Activated T-cell treated with anti-CD3 and anti-CD28 coated beads, Interleukin-2, amount 50 U/mL, for 4 hours (primary cell): ENCODE measurements around the gene PABPC3. TPM values are rescaled to one million over a fixed set of nuclear protein-coding genes. Genes with fewer than 3 reads are reported as not detected.

Experiments
- ATAC-seq, 2 donors: fragments of 200-7000 bp; cut with Tn5 transposase; one replicate each; pipeline ENCODE4 v1.10.0; 2021
- DNase-seq: peaks from one replicate; pipeline ENCODE4 v3.0.0-alpha.2; 2020
- H3K27me3 Mint-ChIP-seq: one replicate; pipeline ENCODE4 v1.8.0; 2021; ENCODE audit warnings: low read depth, mixed read lengths
- H3K36me3 Mint-ChIP-seq: one replicate; pipeline ENCODE4 v1.8.0; 2022; ENCODE audit warnings: mixed read lengths; ENCODE audit not compliant: insufficient read depth
- H3K4me1 Mint-ChIP-seq: one replicate; pipeline ENCODE4 v1.8.0; 2021; ENCODE audit warnings: low read depth, mixed read lengths
- H3K4me3 Mint-ChIP-seq: one replicate; pipeline ENCODE4 v1.8.0; 2021; ENCODE audit warnings: mild to moderate bottlenecking, moderate library complexity, mixed read lengths
- H3K9me3 Mint-ChIP-seq: one replicate; pipeline ENCODE4 v1.8.0; 2021; ENCODE audit warnings: mixed read lengths
- total RNA-seq, 3 donors: library from RNA; stranded (reverse); gene quantifications; one replicate each; pipeline ENCODE4 v1.2.1, GENCODE V29; 2021

Gene PABPC3
- total RNA-seq, 3 donors from 2014 or later = 0.32 to 0.38 (median 0.38) TPM

DNA sequence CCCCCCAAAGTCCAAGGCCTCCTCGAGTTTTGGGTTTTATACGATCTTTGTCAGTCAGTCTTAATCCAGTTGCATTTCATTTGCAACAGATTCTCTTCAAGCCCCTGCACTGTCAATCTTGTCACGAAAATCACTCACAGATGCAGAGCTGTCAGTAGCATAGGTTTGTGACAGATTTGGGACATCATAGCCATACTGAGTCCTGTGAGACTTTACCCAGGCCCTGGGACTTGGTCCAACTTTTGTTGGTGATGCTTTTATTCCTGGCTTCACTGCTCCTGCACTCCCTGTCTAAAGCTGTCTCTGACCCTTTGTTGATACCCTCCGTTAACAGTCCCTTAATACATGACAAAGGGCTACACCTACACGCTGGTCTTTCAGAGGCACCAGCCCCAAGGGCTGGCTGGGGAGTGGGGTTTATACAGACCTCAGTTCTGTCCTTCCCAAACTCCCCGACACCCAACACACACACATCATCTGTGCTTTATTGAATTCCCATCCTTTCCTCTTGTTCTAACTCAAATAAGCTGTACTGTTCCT lies 36.0 kb downstream of the PABPC3 start:
- H3K36me3 Mint-ChIP-seq = no peaks in the 10 kb centered on the region
- no peaks in the 10 kb centered on the region for H3K4me1 Mint-ChIP-seq
- H3K27me3 Mint-ChIP-seq = peaks cover 22% of the 10 kb centered on the region
- no peak overlapping the region for H3K4me3 Mint-ChIP-seq
- DNase-seq = no peak
- peaks cover 14% of the 10 kb centered on the region for H3K9me3 Mint-ChIP-seq
- ATAC-seq = no peak

DNA sequence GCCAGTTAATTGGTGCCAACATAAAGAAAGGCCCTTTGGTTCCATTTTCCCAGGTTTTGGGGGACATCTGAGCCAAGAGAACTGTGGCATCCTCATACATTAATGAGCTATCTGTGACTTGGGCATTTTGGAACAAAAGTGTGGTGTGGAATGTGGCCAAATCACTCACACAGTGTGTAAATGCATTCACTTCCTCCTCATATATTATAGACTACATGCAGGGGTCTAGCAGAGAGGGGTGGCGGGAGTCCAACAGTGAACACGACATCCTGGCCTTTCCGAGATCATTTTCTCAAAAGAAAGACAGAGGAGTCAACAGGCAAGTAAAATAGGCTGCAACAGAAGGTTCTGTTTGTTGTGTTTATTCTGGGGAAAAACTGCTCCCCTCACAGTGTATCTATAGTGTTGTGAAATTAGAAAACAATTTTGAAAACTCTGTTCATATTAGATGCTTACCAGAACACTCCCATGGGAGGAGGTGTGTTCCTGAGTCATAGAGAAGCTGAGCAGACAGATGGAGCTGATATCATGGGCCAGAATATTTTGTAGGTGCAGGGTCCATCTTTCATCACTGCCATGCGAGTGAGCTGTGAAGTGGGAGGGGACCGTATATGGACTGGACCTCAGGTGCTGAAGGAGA lies 36.9 kb downstream of the PABPC3 start:
- Mint-ChIP-seq H3K36me3 (no peaks in the 10 kb centered on the region), H3K9me3 (peaks cover 10% of the 10 kb centered on the region), H3K27me3 (peaks cover 29% of the 10 kb centered on the region), H3K4me1 (no peaks in the 10 kb centered on the region), H3K4me3 (no peak overlapping the region)
- DNase-seq (no peak), ATAC-seq (no peak)

DNA sequence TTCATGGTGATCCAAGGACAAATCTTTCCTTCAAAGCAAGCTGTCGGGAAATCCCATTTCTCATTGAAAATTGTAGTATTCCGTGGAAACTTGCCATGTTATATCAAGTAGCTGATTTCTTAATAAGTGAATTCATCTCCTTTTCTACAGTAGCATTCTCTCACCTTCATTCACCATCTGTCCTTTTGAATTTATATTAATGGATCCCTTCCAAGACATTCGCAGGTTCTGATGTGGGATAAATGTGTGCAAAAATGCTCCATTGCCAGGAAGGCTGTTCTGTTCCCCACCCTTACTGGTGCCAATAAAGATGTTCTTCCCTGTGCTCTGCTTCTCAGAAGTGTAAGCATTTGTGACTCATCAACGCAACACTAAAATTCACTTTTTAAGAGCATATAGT lies 40.0 kb downstream of the PABPC3 start:
- DNase-seq (no peak), ATAC-seq (no peak)
- Mint-ChIP-seq H3K4me1 (no peaks in the 10 kb centered on the region), H3K27me3 (peaks cover 36% of the 10 kb centered on the region), H3K36me3 (no peaks in the 10 kb centered on the region), H3K9me3 (peaks cover 10% of the 10 kb centered on the region), H3K4me3 (no peak overlapping the region)

DNA sequence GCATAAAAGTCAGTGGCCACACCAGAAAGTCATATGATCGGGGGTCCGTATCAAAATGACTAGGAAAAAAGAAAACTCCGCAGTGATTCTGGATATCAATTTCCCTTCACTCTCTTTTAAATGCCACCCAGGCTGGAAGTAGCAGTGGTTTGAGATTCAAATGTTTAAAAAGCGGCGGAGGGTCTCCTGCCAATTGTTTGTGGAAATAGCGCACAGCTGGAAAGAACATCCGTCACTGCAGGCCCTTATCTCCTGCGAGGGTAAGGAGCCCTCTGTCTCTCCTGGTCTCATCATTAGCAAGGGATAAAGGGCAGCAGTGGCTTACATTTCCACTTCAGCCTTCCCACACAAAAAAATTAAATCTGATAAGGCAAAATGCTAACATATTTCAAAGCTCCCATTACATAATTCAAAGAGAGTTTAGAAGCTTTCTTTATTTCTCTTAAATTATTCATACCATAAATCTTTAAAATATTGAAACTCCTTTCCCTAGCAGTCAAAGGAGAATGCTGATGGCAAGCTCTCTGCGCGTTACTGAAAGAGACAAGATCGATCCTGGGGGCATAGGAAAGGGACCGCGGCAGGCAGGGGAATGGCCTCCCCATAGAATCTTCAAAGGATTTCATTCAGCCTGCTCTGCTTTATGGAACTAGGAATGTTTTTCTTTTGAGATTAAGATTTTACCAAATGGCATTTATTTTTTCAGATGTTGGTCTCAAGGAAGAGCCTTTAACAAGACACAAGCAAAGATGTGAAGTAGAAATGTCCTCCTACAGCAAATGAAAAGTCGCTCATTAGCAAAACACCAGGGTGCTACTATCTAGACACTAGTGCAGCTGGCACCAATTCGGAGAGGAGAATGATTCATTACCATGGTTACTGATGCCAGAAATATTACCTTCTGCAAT lies 41.2 kb downstream of the PABPC3 start:
- no peaks in the 10 kb centered on the region for H3K4me1 Mint-ChIP-seq

DNA sequence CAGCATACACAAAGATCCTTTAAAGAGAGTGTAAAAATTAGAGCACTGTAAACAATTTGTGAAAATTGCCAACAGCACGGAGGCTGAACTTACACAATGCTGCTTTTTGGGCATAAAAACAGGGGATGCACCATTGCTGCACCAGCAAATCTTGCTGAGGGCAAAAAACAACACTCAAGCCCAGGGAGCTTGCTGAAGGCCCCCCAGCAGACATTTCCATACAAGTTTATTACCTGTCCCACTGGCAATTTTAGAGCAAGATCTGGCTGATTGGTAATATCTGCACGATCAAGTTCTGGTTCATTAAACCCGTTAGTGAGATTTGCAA lies 41.8 kb downstream of the PABPC3 start:
- peaks cover 43% of the 10 kb centered on the region for H3K27me3 Mint-ChIP-seq
- no peak for DNase-seq
- H3K4me3 Mint-ChIP-seq = no peak overlapping the region
- peaks cover 10% of the 10 kb centered on the region for H3K9me3 Mint-ChIP-seq
- no peaks in the 10 kb centered on the region for H3K4me1 Mint-ChIP-seq
- H3K36me3 Mint-ChIP-seq = no peaks in the 10 kb centered on the region
- ATAC-seq = no peak

More for the DNA sequence above, 41.2 kb downstream of the PABPC3 start:
- DNase-seq (no peak), ATAC-seq (no peak)
- Mint-ChIP-seq H3K4me3 (no peak overlapping the region), H3K9me3 (peaks cover 10% of the 10 kb centered on the region), H3K27me3 (peaks cover 42% of the 10 kb centered on the region), H3K36me3 (no peaks in the 10 kb centered on the region)

DNA sequence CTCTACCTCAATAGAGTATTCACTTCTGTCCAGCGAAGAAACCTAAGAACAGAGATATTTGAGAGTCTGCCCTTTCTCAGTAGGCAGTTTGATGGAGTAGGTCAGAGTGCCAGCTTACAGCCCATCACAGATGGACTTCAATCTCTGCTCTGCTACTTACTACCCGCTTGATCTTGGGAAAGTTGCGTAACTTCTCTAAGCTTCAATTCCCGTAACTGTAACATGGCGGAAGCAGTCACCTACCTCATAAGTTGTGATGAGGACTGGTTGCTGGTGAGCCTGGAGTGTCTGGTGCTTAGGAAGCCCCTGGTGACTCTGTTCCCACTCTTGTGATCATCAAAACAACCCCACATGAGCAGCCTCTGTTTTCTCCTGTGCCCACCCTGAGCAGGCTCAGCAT lies 45.1 kb downstream of the PABPC3 start:
- no peak overlapping the region for H3K4me3 Mint-ChIP-seq
- no peaks in the 10 kb centered on the region for H3K36me3 Mint-ChIP-seq
- no peak for ATAC-seq

DNA sequence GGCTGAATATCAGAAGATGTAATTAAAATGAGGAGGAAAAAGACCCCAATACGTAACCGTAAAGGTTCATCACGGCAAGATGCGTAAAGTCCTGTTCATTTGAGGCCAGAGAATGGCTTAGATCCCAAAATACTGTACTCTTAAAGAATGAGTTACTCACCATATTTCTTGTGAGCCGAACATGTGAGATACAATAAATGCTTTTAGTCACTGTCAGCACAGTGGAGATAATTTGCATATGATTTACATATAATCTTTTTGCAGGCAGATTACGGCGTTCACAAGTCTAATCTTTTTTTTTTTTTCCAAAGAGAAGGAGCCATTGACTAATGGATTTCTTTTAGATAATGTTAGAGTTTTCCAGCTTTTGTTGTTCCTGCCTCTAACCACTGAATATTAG lies 47.8 kb downstream of the PABPC3 start:
- ATAC-seq (no peak), DNase-seq (no peak)
- H3K27me3 Mint-ChIP-seq = peaks cover 15% of the 10 kb centered on the region

More for the DNA sequence above, 45.1 kb downstream of the PABPC3 start:
- no peak for DNase-seq
- Mint-ChIP-seq H3K4me1 (no peaks in the 10 kb centered on the region), H3K9me3 (no peaks in the 10 kb centered on the region), H3K27me3 (peaks cover 35% of the 10 kb centered on the region)

DNA sequence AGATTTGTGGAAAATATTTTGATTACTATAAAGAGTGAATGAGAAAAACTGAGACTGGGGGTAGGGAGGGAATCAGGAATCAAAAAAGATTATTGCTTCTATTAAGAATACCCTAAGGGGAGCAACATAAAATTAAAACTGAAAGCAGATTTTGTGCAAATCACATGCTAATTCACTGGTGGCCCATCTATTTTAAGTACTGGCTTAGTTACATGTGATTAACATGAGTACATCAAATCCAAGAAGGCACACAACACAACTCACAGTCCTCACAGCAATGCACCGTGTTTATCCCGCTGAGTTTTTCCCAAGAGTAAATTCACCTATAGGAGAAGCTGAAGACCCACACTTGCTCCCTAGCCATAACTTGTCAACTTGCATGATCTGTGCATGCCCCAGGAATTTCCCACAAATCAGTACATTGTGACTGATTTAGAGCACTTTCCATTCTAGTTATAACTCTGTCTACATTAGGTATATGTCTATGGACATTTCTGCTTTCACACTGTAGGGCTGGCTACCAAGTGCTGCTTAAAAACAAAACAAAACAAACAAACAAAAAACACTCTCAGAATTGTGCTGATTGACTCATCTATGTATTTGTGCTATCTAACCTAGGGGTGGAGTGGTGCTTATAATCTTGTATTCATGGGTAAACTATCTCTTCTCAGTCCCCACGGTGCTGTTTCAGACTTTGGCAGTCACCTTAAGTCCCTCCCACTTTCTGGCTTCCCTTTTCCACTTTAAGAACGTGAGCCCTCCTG lies 51.9 kb downstream of the PABPC3 start:
- Mint-ChIP-seq H3K27me3 (peaks cover 10% of the 10 kb centered on the region), H3K36me3 (no peaks in the 10 kb centered on the region), H3K4me1 (no peaks in the 10 kb centered on the region), H3K4me3 (no peak overlapping the region), H3K9me3 (no peaks in the 10 kb centered on the region)
- DNase-seq (no peak), ATAC-seq (peak in 1 of 2 donors; percentile 32)

More for the DNA sequence above, 47.8 kb downstream of the PABPC3 start:
- Mint-ChIP-seq H3K9me3 (no peaks in the 10 kb centered on the region), H3K4me3 (no peak overlapping the region), H3K36me3 (no peaks in the 10 kb centered on the region), H3K4me1 (no peaks in the 10 kb centered on the region)

DNA sequence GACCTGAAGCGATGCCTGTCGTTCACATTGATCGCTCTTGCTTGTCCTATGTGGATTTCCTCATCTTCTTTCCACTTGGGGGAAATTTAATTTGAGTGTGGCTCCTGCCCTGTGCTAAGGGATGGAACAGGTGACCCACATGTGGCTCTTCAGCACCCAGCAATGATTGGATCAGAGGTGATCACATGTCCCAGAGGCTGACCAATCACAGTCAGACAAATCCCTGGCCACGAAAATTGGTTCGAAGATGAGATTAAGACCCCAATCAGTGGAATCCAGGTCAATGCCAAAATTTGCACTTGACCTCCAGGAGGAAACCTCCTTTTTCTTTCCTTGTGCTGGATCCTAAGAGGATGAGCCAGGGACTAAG lies 52.5 kb downstream of the PABPC3 start:
- Mint-ChIP-seq H3K36me3 (no peaks in the 10 kb centered on the region), H3K4me3 (no peak overlapping the region)
- DNase-seq = no peak

More for the DNA sequence above, 52.5 kb downstream of the PABPC3 start:
- Mint-ChIP-seq H3K27me3 (peaks cover 10% of the 10 kb centered on the region), H3K9me3 (no peaks in the 10 kb centered on the region), H3K4me1 (no peaks in the 10 kb centered on the region)
- no peak for ATAC-seq

Other genes with a start within 250 kb of the PABPC3 start
- not detected for gene AMER2, start 76.2 kb downstream of the PABPC3 start, total RNA-seq
- gene MTMR6, start 191.4 kb downstream of the PABPC3 start, total RNA-seq = 10 to 100 TPM; 15.5 to 17.7 (median 16.2) TPM
- gene NUP58, start 205.5 kb downstream of the PABPC3 start, total RNA-seq = 100 to 1,000 TPM; 139 to 149 (median 144) TPM